Fibroblast of villous mesenchyme (primary cell): Measurements from ENCODE around the gene LPAR5. TPM values are rescaled to one million over a fixed set of nuclear protein-coding genes. Genes with fewer than 3 reads are reported as not detected.

Experiments
- DNase-seq: peaks from one replicate; pipeline ENCODE4 v3.0.0-alpha.2; 2010; ENCODE audit warnings: low read depth
- H3K4me3 ChIP-seq: 2 replicates; pipeline ENCODE4 v1.5.1; 2011; ENCODE audit warnings: low read depth, mild to moderate bottlenecking, low read length
- total RNA-seq: library from RNA; depleted of rRNA; stranded (reverse); fragments of >200 nt; gene quantifications from 2 replicates; pipeline ENCODE4 v1.2.3, GENCODE V29; 2012
- TF ChIP-seq, protein P1 (sequence below): IDR thresholded peaks from 2 replicates; pipeline ENCODE4 v1.5.1; 2012; ENCODE audit warnings: low read depth, mild to moderate bottlenecking, low read length; ENCODE audit not compliant: insufficient read depth

Gene LPAR5
- total RNA-seq, 1 donor = not detected

GRCh38 chr12:6615802-6616201, 20.0 kb downstream of the LPAR5 start:
- TF ChIP-seq, protein P1, sequence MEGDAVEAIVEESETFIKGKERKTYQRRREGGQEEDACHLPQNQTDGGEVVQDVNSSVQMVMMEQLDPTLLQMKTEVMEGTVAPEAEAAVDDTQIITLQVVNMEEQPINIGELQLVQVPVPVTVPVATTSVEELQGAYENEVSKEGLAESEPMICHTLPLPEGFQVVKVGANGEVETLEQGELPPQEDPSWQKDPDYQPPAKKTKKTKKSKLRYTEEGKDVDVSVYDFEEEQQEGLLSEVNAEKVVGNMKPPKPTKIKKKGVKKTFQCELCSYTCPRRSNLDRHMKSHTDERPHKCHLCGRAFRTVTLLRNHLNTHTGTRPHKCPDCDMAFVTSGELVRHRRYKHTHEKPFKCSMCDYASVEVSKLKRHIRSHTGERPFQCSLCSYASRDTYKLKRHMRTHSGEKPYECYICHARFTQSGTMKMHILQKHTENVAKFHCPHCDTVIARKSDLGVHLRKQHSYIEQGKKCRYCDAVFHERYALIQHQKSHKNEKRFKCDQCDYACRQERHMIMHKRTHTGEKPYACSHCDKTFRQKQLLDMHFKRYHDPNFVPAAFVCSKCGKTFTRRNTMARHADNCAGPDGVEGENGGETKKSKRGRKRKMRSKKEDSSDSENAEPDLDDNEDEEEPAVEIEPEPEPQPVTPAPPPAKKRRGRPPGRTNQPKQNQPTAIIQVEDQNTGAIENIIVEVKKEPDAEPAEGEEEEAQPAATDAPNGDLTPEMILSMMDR = no peak
- DNase-seq = no peak
- H3K4me3 ChIP-seq = no peak overlapping the region

DNA sequence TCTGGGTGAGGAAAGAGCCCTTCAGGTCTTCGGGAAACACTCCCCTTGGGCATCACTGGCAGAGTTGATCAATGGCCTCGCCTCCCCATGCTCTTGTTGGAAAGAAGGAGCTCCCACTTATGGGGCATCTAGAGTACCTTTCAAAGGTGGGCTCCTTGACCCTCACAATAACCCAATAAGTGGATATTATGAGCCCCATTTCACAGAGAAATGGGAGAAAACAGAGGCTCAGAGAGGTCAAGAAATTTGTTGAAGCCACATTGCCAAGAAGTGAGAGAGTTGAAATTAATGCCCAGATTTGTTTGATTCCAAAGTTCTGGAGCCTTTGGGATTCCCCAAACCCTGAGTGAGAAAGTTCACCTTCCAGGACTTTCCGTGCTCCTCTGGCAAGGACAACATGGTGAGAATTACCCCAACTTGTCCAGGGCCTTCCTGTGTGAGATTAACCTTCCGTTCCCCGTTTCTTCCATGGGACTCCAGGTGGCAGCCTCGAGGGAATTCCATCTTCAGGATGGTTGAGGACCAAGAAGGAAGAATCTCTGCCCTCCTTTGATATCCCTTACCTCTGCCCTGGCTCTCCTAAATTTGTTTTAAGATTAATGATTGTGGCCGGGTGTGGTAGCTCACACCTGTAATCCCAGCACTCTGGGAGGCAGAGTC, 21.1 kb downstream of the LPAR5 start:
- H3K4me3 ChIP-seq = no peak overlapping the region
- DNase-seq = no peak
- TF ChIP-seq, protein P1 = no peak

- H3K4me3 ChIP-seq = no peak overlapping the region
- peak; percentile 99 for DNase-seq
- TF ChIP-seq, protein P1 = no peak
Measured at GRCh38 chr12:6613776-6614512, 21.8 kb downstream of the LPAR5 start.

DNA sequence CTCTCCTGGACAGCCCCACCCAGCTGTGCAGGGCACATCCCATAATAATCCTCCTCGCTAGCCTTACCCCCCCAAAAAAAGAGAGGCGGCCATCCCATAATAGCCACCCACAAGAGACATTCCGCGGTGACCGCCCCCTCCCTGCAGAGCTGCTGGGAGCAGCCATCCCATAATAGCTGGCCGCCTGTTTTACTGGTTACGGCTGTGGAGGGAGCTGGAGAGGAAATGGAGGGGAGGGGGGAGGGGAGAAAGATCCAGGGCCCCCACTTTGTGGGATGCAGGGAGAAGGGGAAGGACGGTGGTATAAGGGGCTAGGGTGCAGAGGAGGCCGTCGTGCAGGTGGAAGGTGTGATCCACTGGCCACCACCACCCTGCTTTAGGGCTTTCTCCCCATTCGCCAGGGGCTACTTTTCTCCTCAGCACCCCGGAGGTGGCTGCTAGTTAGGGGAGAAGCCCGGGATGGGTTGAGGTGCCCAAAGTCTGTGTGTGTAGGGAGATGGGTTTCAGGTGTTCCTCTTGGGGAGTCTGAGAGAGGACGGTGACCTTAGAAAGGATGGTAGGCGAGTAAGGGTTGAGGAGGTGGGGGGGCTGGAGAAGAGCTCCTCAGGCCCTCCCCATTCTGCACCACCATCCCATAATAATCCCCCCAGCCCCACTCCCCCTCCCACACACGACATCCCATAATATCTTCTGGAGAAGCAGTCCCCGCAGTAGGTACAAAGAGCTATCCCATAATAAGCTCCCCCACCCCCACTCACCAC, 22.6 kb downstream of the LPAR5 start:
- H3K4me3 ChIP-seq = peak overlapping the region; percentile 23
- peak; percentile 68 for DNase-seq
- TF ChIP-seq, protein P1 = no peak

DNA sequence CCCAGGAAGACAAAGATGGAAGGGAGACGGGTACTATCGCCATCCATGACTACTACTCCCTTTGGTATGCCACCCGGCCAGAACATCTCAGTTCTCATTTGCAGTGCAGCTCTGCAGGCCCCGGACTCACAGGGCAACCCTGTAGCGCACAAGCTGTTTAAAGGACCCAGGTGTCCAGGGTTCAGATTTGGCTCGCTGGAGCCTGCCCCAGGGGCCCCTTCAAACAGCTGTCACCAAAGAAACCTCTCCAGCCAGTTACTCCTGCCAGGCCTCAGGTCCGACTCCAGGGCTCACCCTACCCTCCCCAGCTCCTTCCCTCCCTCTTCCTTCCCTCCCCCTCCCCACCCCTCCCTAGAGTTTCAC, 23.1 kb downstream of the LPAR5 start:
- DNase-seq = no peak
- H3K4me3 ChIP-seq = no peak overlapping the region
- TF ChIP-seq, protein P1 = no peak

GRCh38 chr12:6612247-6612646, 23.5 kb downstream of the LPAR5 start:
- H3K4me3 ChIP-seq = no peak overlapping the region
- TF ChIP-seq, protein P1 = no peak

More at GRCh38 chr12:6612247-6612646, 23.5 kb downstream of the LPAR5 start:
- DNase-seq = no peak
